ENCODE data around the gene ABHD3. TPM values are rescaled to one million over a fixed set of nuclear protein-coding genes. Genes with fewer than 3 reads are reported as not detected.

The ABHD3 gene
- 100 to 1,000 TPM in 1 of 4 donors, 10 to 100 TPM in 3; 27.4 to 104 (median 40.8) TPM for polyA plus RNA-seq
- long read RNA-seq, donor 1, result 0 reads
- long read RNA-seq, donor 2, partial matches to known transcripts, result 0 of 4 reads
- long read RNA-seq, donor 2, other reads (novel, unspliced or antisense), result 0 of 4 reads
- long read RNA-seq, donor 3, partial matches to known transcripts, result 0 of 2 reads
- long read RNA-seq, donor 3, other reads (novel, unspliced or antisense), result 0 of 2 reads
- long read RNA-seq, donor 4, partial matches to known transcripts, result 0 of 1 reads
- long read RNA-seq, donor 4, other reads (novel, unspliced or antisense), result 0 of 1 reads
- long read RNA-seq, donor 5, partial matches to known transcripts, result 0 of 2 reads
- long read RNA-seq, donor 5, other reads (novel, unspliced or antisense), result 0 of 2 reads
- long read RNA-seq, donor 6, transcript ABHD3-201 (9 exons, 2,064 nt), result major isoform, 5 of 6 reads
- long read RNA-seq, donor 6, partial matches to known transcripts, result 0 of 6 reads
- long read RNA-seq, donor 6, other reads (novel, unspliced or antisense), result 0 of 6 reads
- long read RNA-seq, donor 7, partial matches to known transcripts, result 0 of 2 reads
- long read RNA-seq, donor 7, other reads (novel, unspliced or antisense), result 0 of 2 reads
- long read RNA-seq, donor 8, result 0 reads
- long read RNA-seq, donor 9, partial matches to known transcripts, result 0 of 3 reads
- long read RNA-seq, donor 9, other reads (novel, unspliced or antisense), result 0 of 3 reads
- long read RNA-seq, donor 10, transcript ABHD3-201 (9 exons, 2,064 nt), result major isoform, 6 of 7 reads
- long read RNA-seq, donor 10, partial matches to known transcripts, result 0 of 7 reads
- long read RNA-seq, donor 10, other reads (novel, unspliced or antisense), result 0 of 7 reads

- Histone ChIP-seq H3K9me3 (ENCODE audit: control insufficient read depth in 2 of 2, insufficient read depth in 1 of 2, low read depth in 1 of 2, low read length in 1 of 2) (no peaks in the 10 kb centered on the region), H3K27ac (ENCODE audit: low read depth in 1 of 3, low read length in 2 of 3) (peak within 1 kb of the TSS; percentile 88 to 95 (median 91)), H3K27me3 (ENCODE audit: control insufficient read depth in 3 of 3, insufficient read depth in 3 of 3, low read length in 3 of 3) (no peaks in the 10 kb centered on the region), H3K4me3 (ENCODE audit: low read depth in 1 of 3, low read length in 3 of 3) (peak within 1 kb of the TSS; percentile 65 to 83 (median 79)), H3K36me3 (ENCODE audit: control insufficient read depth in 3 of 3, insufficient read depth in 2 of 3, low read depth in 1 of 3, low read length in 3 of 3) (peaks cover 0 to 4% (median 4%) of the 10 kb centered on the region in 3 donors), H3K4me1 (ENCODE audit: control insufficient read depth in 3 of 3, insufficient read depth in 2 of 3, low read depth in 1 of 3, low read length in 2 of 3) (peaks cover 2 to 3% (median 3%) of the 10 kb centered on the region in 3 donors)
- DNase-seq (peak; percentile 95 to 97), FAIRE-seq (no peak)
- 0 to 1% (median 1%) methylated on average over 58 to 60 of the region's 60 CpGs for WGBS, 3 donors
Measured at GRCh38 chr18:21704603-21705364, at the start of gene ABHD3. TSS of gene ABHD3 (minus strand) at chr18:21704774. CDS start at chr18:21704665, 109 bp downstream.

DNA sequence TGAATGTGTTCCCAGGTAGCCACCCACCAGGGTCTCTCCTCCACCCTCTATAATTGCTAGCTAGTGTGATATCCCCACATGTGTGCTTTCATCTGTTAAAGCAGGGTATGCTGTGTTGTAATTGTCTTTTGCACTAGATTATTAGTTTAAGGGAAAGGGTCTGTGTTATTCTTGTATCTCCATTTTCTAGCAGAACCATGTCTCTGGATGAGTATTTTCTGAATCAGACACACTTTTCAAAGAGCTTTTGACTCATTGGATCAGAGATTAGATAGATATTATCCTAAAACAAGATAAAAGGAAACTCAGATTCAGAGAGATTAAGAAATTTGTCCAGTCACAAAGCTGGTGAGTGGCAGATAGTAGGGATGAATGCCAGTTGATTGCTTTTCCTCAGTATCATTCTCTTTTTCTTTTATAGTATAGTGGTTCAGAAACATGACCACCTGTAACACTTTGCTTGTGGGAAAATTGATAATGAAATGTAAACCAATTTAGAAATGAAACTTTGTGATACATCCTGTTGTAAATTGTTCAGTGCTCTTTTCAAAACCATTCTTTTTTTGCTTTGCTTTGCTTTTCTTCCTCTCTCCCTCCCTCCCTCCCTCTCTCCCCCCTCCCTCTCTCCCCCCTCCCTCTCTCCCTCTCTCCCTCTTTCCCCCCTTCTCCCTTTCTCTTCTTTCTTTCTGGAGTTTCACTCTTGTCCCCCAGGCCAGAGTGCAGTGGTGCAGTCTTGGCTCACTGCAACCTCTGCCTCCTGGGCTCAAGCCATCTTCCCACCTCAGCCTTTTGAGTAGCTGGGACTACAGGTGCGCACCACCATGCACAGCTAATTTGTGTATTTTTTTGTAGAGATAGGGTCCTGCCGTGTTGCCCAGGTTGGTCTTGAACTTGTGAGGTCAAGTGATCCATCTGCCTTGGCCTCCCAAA lies 43.5 kb upstream of the ABHD3 start:
- Histone ChIP-seq H3K4me1 (ENCODE audit: control insufficient read depth in 3 of 3, insufficient read depth in 2 of 3, low read depth in 1 of 3, low read length in 2 of 3) (peaks cover 0 to 4% (median 0%) of the 10 kb centered on the region in 3 donors), H3K27me3 (ENCODE audit: control insufficient read depth in 3 of 3, insufficient read depth in 3 of 3, low read length in 3 of 3) (no peaks in the 10 kb centered on the region), H3K36me3 (ENCODE audit: control insufficient read depth in 3 of 3, insufficient read depth in 2 of 3, low read depth in 1 of 3, low read length in 3 of 3) (peaks cover 0 to 5% (median 0%) of the 10 kb centered on the region in 3 donors), H3K9me3 (ENCODE audit: control insufficient read depth in 2 of 2, insufficient read depth in 1 of 2, low read depth in 1 of 2, low read length in 1 of 2) (no peaks in the 10 kb centered on the region), H3K27ac (ENCODE audit: low read depth in 1 of 3, low read length in 2 of 3) (no peak overlapping the region), H3K4me3 (ENCODE audit: low read depth in 1 of 3, low read length in 3 of 3) (no peak overlapping the region)
- 78 to 92% (median 83%) methylated on average over 2 of the region's 2 CpGs for WGBS, 3 donors
- FAIRE-seq (no peak), DNase-seq (no peak)

DNA sequence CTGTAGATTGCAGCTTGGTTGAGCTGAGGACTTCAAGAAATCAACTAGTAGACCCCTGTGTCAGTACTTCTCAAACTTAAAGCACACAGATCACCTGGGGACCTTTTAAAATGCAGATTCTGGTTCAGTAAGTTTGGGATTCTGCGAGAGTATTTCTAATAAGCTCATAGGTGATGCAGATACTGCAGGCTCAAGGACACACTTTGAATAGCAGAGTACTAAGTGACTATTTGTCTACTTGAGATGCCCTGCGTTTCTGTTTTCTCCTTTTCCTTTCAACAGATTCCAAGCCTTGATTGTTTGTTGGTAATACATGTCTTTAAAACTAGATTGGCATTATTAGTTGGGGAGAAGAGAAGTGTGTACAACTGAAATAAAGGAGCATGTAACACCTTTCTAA lies 42.7 kb upstream of the ABHD3 start:
- H3K27ac ChIP-seq (ENCODE audit: low read depth in 1 of 3, low read length in 2 of 3), result no peak overlapping the region
- H3K27me3 ChIP-seq (ENCODE audit: control insufficient read depth in 3 of 3, insufficient read depth in 3 of 3, low read length in 3 of 3), result no peaks in the 10 kb centered on the region
- H3K4me3 ChIP-seq (ENCODE audit: low read depth in 1 of 3, low read length in 3 of 3), result no peak overlapping the region
- peaks cover 0 to 4% (median 3%) of the 10 kb centered on the region in 3 donors for H3K4me1 ChIP-seq (ENCODE audit: control insufficient read depth in 3 of 3, insufficient read depth in 2 of 3, low read depth in 1 of 3, low read length in 2 of 3)
- 41 to 63% (median 47%) methylated on average over 2 of the region's 2 CpGs for WGBS, 3 donors
- H3K36me3 ChIP-seq (ENCODE audit: control insufficient read depth in 3 of 3, insufficient read depth in 2 of 3, low read depth in 1 of 3, low read length in 3 of 3), result peaks cover 0 to 5% (median 0%) of the 10 kb centered on the region in 3 donors
- no peaks in the 10 kb centered on the region for H3K9me3 ChIP-seq (ENCODE audit: control insufficient read depth in 2 of 2, insufficient read depth in 1 of 2, low read depth in 1 of 2, low read length in 1 of 2)
- FAIRE-seq, result no peak
- DNase-seq, result no peak

DNA sequence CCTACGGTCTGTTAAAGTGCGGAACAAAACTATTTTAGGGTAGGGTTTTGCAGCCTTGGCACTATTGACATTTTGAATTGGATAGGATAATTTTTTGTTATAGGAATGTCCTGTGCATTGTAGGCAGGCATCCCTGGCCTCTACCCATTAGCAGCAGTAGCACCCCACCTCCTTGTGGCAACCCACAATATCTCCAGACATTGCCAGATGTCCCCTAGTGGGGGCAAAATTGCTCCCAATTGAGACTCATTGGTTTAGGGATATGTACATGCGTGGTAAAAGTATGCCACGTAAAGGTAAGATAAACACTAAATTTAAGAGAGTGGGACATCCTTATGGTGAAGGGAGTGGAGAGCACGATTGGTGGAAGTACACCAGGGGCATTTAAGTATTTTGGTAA lies 40.7 kb upstream of the ABHD3 start:
- WGBS, 3 donors, result 77 to 93% (median 92%) methylated on average over 5 of the region's 5 CpGs
- Histone ChIP-seq H3K4me1 (ENCODE audit: control insufficient read depth in 3 of 3, insufficient read depth in 2 of 3, low read depth in 1 of 3, low read length in 2 of 3) (peaks cover 0 to 3% (median 2%) of the 10 kb centered on the region in 3 donors), H3K27ac (ENCODE audit: low read depth in 1 of 3, low read length in 2 of 3) (no peak overlapping the region), H3K36me3 (ENCODE audit: control insufficient read depth in 3 of 3, insufficient read depth in 2 of 3, low read depth in 1 of 3, low read length in 3 of 3) (peaks cover 0 to 5% (median 0%) of the 10 kb centered on the region in 3 donors), H3K4me3 (ENCODE audit: low read depth in 1 of 3, low read length in 3 of 3) (no peak overlapping the region), H3K27me3 (ENCODE audit: control insufficient read depth in 3 of 3, insufficient read depth in 3 of 3, low read length in 3 of 3) (no peaks in the 10 kb centered on the region), H3K9me3 (ENCODE audit: control insufficient read depth in 2 of 2, insufficient read depth in 1 of 2, low read depth in 1 of 2, low read length in 1 of 2) (no peaks in the 10 kb centered on the region)
- FAIRE-seq (no peak), DNase-seq (no peak)

DNA sequence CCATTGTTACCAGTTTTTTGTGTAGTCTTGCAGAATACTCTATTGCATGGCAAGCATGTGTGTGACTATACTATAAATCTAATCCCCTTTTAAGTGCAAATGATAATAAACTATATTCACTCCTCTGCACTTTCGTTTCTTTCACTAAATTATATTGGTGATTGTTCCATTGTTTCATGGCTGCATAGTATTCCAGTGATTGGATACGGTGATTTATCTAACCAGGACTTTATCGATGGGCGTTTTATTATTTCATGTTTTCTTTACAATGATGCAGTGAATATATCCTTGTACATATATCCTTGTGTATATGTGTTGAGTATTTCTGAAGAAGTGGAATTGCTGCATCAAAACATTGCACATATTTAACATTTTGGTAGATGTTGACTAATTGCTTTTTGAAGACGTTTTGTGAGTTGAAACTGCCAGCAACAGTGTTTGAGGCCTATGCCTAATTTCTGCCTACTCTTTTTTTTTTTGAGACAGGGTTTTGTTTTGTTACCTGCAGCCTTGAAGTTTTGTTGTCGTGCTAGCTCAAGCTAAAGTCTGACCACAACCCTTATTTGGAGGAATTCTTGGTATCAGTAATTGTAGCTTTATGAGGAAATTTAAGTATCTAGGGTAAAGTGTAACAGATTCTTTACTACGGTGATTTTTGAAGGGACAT lies 38.7 kb upstream of the ABHD3 start:
- no peaks in the 10 kb centered on the region for H3K27me3 ChIP-seq (ENCODE audit: control insufficient read depth in 3 of 3, insufficient read depth in 3 of 3, low read length in 3 of 3)

DNA sequence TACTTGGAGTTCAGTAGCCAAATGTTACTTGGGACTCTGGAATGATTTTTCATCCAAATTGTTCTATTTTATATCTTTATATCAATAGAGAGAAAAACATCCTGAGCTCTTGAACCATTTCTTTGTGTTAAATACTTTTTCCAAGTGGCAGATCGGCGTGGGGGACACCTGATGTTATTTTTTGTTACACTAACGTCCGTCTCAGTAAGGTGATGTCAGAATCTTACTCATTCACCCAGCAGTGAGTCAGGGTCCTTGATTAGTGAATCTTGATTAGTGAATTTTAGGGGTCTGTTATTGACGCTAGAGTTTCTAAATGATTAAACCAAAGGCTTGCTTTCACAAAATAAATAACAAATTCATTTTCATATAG lies 37.7 kb upstream of the ABHD3 start:
- peaks cover 0 to 2% (median 0%) of the 10 kb centered on the region in 3 donors for H3K36me3 ChIP-seq (ENCODE audit: control insufficient read depth in 3 of 3, insufficient read depth in 2 of 3, low read depth in 1 of 3, low read length in 3 of 3)
- no peaks in the 10 kb centered on the region for H3K9me3 ChIP-seq (ENCODE audit: control insufficient read depth in 2 of 2, insufficient read depth in 1 of 2, low read depth in 1 of 2, low read length in 1 of 2)
- peaks cover 0 to 8% (median 2%) of the 10 kb centered on the region in 3 donors for H3K4me1 ChIP-seq (ENCODE audit: control insufficient read depth in 3 of 3, insufficient read depth in 2 of 3, low read depth in 1 of 3, low read length in 2 of 3)
- no peak for DNase-seq
- FAIRE-seq, result no peak
- WGBS, 3 donors, result 61 to 71% (median 62%) methylated on average over 5 of the region's 5 CpGs
- H3K27me3 ChIP-seq (ENCODE audit: control insufficient read depth in 3 of 3, insufficient read depth in 3 of 3, low read length in 3 of 3), result no peaks in the 10 kb centered on the region
- H3K27ac ChIP-seq (ENCODE audit: low read depth in 1 of 3, low read length in 2 of 3), result peak overlapping the region in 1 of 3 donors; percentile 99
- peak overlapping the region in 2 of 3 donors; percentile 87 to 93 for H3K4me3 ChIP-seq (ENCODE audit: low read depth in 1 of 3, low read length in 3 of 3)

More for the DNA sequence above, 38.7 kb upstream of the ABHD3 start:
- Histone ChIP-seq H3K27ac (ENCODE audit: low read depth in 1 of 3, low read length in 2 of 3) (no peak overlapping the region), H3K9me3 (ENCODE audit: control insufficient read depth in 2 of 2, insufficient read depth in 1 of 2, low read depth in 1 of 2, low read length in 1 of 2) (no peaks in the 10 kb centered on the region), H3K36me3 (ENCODE audit: control insufficient read depth in 3 of 3, insufficient read depth in 2 of 3, low read depth in 1 of 3, low read length in 3 of 3) (peaks cover 0 to 2% (median 0%) of the 10 kb centered on the region in 3 donors), H3K4me3 (ENCODE audit: low read depth in 1 of 3, low read length in 3 of 3) (no peak overlapping the region), H3K4me1 (ENCODE audit: control insufficient read depth in 3 of 3, insufficient read depth in 2 of 3, low read depth in 1 of 3, low read length in 2 of 3) (peaks cover 0 to 8% (median 2%) of the 10 kb centered on the region in 3 donors)
- 68 to 74% (median 70%) methylated on average over 7 of the region's 7 CpGs for WGBS, 3 donors
- DNase-seq (no peak), FAIRE-seq (no peak)

All from small intestine (tissue), 16 donors.